NB4 (cell line): Measurements from ENCODE around the gene ADCY10.

Experiments
- DNase-seq: peaks from one replicate; pipeline ENCODE4 v3.0.0; 2010; ENCODE audit warnings: low read depth
- H3K4me3 ChIP-seq: one replicate; pipeline ENCODE4 v1.5.1; 2011; ENCODE audit warnings: mild to moderate bottlenecking, low read depth, low read length, moderate library complexity
- MYC ChIP-seq: IDR thresholded peaks from 2 replicates; pipeline ENCODE4 v1.6.1; 2011; ENCODE audit warnings: low read depth, low read length
- POLR2A ChIP-seq: IDR thresholded peaks from 2 replicates; pipeline ENCODE4 v1.6.1; 2011; ENCODE audit warnings: mild to moderate bottlenecking; ENCODE audit not compliant: insufficient read length; ENCODE audit errors: extremely low read depth
- TF ChIP-seq, protein P1 (sequence below): IDR thresholded peaks from 2 replicates; pipeline ENCODE4 v1.6.1; 2011; ENCODE audit warnings: low read depth, low read length
- TF ChIP-seq, protein P2 (sequence below): IDR thresholded peaks from one replicate; pipeline ENCODE4 v1.5.1; 2012; ENCODE audit warnings: low read depth, low read length

The ADCY10 gene

DNA sequence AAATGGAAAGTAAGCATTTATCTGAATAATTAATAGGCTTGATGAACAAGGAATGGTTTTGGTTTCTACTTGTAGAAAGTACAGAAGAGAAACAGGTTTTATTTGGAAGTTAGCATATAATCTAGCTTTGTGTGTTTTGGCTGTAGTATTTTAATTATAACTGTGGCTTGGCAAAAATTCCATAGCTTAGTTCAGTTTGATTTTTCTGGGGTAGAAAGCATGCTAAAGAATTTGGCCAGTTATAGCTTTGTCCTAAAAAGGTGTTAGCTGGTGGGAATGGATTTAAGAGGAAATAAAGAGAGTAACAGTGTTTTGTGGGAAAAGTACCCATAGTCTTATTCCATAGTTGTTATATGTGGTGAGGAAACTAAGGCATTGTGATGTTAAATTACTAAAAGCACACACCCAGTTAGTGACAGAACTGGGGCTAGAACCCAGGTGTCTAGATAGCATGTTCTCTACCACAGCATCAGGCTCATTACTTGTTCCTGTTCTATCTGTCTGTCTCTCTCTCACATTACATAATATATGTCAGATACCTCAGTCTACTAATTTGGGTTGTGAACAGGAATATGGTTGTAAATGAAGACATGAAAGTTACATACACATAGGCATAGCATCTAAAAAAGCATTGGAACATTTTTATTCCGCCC, 137.2 kb downstream of the ADCY10 start:
- no peak for TF ChIP-seq MYC
- no peak for TF ChIP-seq POLR2A
- TF ChIP-seq, protein P1, sequence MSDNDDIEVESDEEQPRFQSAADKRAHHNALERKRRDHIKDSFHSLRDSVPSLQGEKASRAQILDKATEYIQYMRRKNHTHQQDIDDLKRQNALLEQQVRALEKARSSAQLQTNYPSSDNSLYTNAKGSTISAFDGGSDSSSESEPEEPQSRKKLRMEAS = no peak
- TF ChIP-seq, protein P2, sequence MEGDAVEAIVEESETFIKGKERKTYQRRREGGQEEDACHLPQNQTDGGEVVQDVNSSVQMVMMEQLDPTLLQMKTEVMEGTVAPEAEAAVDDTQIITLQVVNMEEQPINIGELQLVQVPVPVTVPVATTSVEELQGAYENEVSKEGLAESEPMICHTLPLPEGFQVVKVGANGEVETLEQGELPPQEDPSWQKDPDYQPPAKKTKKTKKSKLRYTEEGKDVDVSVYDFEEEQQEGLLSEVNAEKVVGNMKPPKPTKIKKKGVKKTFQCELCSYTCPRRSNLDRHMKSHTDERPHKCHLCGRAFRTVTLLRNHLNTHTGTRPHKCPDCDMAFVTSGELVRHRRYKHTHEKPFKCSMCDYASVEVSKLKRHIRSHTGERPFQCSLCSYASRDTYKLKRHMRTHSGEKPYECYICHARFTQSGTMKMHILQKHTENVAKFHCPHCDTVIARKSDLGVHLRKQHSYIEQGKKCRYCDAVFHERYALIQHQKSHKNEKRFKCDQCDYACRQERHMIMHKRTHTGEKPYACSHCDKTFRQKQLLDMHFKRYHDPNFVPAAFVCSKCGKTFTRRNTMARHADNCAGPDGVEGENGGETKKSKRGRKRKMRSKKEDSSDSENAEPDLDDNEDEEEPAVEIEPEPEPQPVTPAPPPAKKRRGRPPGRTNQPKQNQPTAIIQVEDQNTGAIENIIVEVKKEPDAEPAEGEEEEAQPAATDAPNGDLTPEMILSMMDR = no peak
- DNase-seq = no peak
- H3K4me3 ChIP-seq = no peak overlapping the region

DNA sequence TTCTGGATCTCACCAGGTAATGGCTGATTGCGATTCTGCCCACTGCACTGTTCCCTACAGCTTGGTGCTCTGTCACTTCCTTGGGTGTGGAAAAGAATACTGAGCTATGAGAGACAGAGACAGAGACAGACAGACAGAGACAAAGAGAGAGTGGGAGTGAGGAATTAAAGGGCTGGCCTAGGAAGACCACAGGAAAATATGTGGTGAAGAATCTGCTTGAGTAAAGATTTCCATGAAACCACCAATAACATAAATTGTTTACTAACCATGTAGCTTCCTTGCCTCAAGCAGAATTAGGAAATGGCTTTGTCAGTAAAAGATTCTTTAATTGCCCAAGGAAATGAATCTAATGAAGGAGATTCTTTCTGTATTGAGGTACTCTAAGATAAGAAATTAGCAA, 137.8 kb downstream of the ADCY10 start:
- no peak for TF ChIP-seq POLR2A
- TF ChIP-seq, protein P2 = no peak
- TF ChIP-seq MYC = no peak
- TF ChIP-seq, protein P1 = no peak
- DNase-seq = no peak
- H3K4me3 ChIP-seq = no peak overlapping the region

DNA sequence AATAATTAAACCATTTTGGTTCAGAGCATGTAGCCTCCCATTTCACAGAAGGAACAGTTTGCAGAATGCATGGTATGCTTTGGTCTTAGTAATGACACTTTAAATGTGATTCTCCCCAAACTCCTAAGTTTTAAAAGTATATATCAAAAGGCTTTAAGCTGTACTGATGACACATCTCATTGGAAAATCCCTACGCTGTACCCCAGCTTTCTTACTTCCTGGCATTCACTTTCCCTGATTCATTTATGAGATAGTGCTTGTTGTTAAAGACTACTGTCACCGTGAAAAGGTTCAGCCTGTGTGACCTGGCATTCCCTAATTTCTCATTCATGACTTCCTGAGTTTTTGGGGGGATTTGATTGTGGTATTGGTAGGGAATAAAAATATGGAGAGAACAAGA, 138.8 kb downstream of the ADCY10 start:
- DNase-seq = no peak

DNA sequence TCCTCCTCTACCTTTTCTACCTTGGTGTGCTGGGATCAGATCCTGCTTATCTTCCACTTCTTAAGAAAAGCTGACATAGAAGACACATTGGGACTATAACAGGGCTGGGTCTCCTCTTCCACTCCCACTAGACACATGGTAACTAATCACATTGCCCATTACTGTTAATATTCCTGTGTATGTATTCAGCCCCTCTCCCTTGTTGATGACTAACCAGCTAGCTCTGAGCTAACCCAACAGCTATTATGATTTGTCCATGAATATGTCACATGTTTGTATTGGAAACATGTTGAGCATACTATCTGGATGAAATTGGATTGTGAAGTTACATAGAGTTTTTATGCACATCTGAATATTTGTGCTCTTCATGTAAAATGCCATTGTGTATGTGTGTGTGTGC, 139.2 kb downstream of the ADCY10 start:
- H3K4me3 ChIP-seq = no peak overlapping the region
- no peak for TF ChIP-seq POLR2A
- TF ChIP-seq MYC = no peak
- TF ChIP-seq, protein P1 = no peak
- TF ChIP-seq, protein P2 = no peak
- no peak for DNase-seq

More for the DNA sequence above, 138.8 kb downstream of the ADCY10 start:
- H3K4me3 ChIP-seq = no peak overlapping the region
- no peak for TF ChIP-seq POLR2A
- TF ChIP-seq MYC = no peak
- TF ChIP-seq, protein P2 = no peak
- TF ChIP-seq, protein P1 = no peak

DNA sequence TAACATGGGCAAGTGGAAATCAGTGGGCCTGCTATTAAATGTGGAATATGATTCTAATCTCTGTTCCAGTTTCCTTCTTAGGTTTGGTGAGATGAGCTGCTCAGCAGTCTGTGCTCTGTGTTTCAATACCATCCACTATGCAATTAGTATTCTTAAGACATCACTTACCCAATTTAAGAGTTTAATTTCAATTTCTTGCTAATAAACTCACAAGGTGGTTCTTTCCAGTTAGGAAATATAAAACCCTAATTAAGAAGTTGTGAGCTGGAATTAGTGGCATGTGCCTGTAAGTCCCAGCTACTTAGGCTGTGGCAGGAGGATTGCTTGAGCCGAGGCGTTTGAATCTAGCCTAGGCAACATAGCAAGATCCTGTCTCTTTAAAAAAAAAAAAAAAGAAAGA, 140.4 kb downstream of the ADCY10 start:
- no peak for DNase-seq
- no peak for TF ChIP-seq MYC
- TF ChIP-seq, protein P2 = no peak
- TF ChIP-seq, protein P1 = no peak
- no peak for TF ChIP-seq POLR2A
- no peak overlapping the region for H3K4me3 ChIP-seq
